HL-60 (cell line): ENCODE data around the gene FLRT2.

Source experiments
- POLR2AphosphoS5 ChIP-seq: IDR thresholded peaks from 2 replicates; pipeline ENCODE4 v1.6.1; 2012; ENCODE audit warnings: low read depth
- TF ChIP-seq, protein P1 (sequence below): IDR thresholded peaks from one replicate; pipeline ENCODE4 v1.5.1; 2011; ENCODE audit warnings: low read length, control low read depth, inconsistent platforms; ENCODE audit not compliant: insufficient read depth

- TF ChIP-seq, protein P1, sequence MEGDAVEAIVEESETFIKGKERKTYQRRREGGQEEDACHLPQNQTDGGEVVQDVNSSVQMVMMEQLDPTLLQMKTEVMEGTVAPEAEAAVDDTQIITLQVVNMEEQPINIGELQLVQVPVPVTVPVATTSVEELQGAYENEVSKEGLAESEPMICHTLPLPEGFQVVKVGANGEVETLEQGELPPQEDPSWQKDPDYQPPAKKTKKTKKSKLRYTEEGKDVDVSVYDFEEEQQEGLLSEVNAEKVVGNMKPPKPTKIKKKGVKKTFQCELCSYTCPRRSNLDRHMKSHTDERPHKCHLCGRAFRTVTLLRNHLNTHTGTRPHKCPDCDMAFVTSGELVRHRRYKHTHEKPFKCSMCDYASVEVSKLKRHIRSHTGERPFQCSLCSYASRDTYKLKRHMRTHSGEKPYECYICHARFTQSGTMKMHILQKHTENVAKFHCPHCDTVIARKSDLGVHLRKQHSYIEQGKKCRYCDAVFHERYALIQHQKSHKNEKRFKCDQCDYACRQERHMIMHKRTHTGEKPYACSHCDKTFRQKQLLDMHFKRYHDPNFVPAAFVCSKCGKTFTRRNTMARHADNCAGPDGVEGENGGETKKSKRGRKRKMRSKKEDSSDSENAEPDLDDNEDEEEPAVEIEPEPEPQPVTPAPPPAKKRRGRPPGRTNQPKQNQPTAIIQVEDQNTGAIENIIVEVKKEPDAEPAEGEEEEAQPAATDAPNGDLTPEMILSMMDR = no peak
- TF ChIP-seq POLR2AphosphoS5 = no peak
Measured at GRCh38 chr14:85616386-85616885, 86.5 kb downstream of the FLRT2 start.
